ENCODE measurements around the gene KCNQ5.
"Not testable (repeated sequence)": the region's sequence is repeated elsewhere in the genome, so short reads cannot be mapped to it uniquely, and the experiment has no call there.

KCNQ5 gene

DNA sequence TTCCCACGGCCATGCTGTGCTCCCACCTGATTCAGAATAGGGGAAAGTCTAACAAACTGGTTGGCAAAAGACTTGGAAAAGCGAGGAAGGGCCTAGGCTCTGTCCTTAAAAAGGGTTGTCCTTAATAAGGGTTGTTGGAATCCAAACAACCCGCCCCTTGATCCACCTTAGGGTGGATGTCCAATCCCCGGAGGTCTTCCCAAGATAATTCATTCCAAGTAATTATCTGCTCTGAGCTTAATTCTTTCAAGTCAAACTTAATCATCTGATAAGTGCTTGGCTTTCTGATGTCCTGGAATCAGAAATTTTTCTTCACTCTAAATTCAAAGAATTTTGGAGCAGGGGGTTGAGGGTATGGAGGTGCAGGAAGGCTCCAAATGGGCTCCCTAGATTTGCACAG is 603.5 kb downstream of the KCNQ5 start, which contains the start of gene KHDC1L:
Gene KHDC1L (minus strand): TSS at position 101 of the 400 bp plus-strand sequence. CDS start 88 bp downstream, at position 13.
- no peak for DNase-seq

DNA sequence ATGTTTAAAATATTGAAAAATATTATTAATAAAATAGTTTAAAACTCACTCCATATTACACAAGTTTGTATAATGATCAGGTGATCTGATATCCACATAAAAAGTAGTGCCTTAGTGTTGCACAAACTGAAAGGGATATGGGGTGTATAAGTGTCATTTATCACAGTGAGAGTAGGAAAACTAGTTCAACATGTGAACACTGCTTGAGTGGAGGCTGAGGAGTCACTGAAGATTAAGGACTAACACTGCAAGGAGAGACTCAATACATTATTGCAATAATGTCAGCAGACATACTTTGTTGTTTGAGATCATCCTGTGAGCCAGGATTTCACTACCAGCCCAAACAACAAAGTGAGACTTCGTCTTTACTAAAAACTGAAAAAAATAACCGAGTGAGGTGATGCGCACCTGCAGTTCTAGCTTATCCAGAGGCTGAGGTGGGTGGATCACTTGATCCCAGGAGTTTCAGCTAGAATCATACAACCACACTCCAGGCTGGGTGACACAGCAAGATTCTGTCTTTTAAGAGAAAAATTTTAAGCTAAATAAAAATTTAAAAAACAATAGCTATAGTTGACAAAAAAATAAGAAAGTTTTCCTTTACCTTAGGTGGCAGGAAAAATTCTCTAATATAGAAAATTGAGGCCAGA is 605.9 kb downstream of the KCNQ5 start:
- no peak for DNase-seq

DNA sequence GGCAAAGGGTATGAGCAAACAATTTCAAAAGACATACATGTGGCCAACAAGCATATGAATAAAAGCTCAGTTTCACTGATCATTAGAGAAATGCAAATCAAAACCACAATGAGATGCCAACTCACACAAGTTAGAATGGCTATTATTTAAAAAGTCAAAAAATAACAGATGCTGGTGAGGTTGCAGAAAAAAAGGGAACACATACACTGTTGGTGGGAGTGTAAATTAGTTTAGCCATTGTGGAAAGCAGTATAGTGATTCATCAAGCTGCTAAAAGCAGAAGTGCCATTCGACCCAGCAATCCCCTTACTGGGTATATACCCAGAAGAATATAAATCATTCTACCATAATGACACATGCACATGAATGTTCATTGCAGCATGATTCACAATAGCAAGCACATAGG is 610.1 kb downstream of the KCNQ5 start:
- no peak for DNase-seq

DNA sequence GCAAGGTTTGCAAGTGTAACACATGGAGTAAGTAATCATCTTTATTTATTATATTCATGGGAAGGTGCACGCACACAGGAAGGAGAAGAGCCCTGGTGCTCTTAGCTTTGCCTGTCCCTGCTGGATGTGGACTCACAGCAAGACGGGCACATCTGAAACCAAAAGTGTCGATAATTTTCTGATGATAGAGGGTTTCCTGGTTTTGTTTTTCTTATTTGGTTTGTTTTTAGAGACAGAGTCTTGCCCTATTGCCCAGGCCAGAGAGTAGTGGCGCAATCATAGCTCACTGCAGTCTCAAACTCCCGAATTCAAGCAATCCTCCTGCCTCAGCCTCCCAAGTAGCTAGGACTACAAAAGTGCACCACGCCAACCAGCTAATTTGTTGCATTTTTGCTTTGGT is 611.2 kb downstream of the KCNQ5 start:
- DNase-seq = no peak

DNA sequence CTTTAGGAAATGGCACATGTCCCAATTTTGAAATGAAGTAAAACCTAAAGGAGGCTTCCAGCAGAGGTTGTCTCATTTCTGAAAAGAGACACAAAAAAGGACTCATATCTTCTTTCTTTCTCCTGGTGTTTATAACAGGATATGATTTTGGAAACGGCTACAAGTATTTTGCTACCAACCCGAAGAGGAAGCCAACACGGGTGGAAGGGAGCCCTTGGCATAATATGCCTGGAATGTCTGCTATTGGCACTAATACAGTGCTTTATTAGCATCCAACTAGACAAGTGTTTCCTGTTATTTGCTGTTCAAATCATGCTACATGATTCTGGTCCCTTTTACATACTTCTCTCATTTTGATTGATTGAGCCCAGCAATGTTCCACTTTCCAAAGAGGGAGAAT is 612.1 kb downstream of the KCNQ5 start:
- not testable (repeated sequence) for DNase-seq

DNA sequence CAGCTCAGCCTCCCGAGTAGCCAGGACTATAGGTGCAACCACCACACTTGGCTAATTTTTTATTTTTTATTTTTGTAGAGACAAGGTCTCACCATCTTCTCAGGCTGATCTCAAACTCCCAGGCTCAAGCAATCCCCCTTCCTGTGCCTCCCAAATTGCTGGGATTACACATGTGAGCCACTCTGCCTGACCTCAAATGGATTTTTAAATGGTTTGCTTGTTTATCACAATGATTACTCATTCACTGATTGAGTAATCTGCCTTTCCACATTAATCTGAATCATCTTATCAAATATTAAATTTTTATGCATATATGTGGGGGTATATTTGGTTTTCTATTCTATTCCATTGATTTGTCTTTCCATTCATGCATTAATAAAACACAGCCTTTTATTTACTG is 612.9 kb downstream of the KCNQ5 start:
- DNase-seq = no peak

DNA sequence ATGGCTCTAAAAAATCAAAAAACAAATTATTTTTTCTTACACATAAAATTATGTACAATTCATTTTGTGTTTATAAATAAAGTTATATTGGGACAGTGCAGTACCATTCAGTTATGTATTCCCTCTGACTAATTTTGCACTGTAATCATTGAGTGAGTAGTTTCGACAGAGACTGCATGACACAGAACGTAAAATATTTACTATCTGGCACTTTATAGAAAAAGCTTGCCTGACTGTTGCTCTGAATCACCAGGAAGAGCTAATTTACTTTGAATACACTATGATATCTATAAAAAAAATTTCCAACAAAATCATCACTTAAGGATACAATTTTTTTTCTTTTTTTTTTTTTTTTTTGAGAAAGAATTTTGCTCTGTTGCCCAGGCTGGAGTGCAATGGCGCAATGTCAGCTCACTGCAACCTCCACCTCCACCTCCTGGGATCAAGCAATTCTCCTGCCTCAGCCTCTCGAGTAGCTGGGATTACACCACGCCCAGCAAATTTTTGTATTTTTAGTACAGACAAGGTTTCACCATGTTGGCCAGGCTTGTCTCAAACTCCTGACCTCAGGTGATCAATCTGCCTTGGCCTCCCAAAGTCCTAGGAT is 614.4 kb downstream of the KCNQ5 start:
- no peak for DNase-seq

DNA sequence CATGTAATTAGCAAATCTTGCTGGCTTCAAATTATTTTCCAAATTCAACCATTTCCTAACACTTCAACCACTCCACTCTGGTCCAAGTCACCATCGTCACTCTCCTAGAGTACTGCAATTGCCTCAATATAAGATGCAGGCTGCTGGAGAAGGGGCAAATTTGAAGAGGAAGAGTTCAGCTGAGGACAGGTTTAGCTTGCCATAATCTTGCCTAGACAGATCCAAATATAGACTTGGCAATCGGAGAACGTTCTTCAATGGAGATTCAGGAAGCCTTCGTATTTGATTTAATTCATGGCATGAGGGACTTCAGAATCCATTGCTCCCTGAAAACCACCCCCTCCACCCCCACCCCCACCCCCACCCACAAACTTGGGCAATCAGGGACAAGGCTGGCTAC is 618.9 kb downstream of the KCNQ5 start:
- no peak for DNase-seq

DNA sequence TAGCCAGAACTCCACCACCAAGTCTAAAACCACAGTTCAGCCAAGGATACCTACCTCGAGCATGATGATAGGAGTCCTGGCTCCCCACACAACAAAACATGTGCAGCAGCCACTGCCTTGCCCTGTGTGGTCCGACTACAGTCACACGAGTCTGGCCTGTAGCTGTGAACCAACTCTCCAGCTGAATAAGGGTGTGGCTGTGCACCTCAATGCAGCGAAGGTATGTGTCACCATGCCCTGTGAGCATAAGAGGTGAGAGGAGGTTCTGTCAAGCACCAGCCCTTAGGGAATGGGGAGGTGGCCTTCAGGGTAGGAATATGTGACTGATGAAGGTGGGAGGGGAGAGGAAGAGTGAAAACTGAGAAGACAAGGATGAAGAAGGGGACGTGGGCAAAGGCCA is 620.1 kb downstream of the KCNQ5 start:
- no peak for DNase-seq
